Activated CD4-positive, alpha-beta T cell treated with anti-CD3 and anti-CD28 coated beads, Interleukin-2, amount 10 ng/mL, durations not matched to agents 7 days and 5 days (primary cell): ENCODE measurements around the gene CASTOR2. TPM values are rescaled to one million over a fixed set of nuclear protein-coding genes. Genes with fewer than 3 reads are reported as not detected.
A peak's percentile ranks its signal among the peaks of the same experiment; 100 is the strongest.
"Not testable (repeated sequence)": the region's sequence is repeated elsewhere in the genome, so short reads cannot be mapped to it uniquely, and the experiment has no call there.

Source experiments
- CTCF ChIA-PET: fragments of 350-600 bp; sonication (Branson Sonifier 250); formaldehyde crosslinking; loops from one replicate; lab custom pipeline; 2021; ENCODE audit warnings: antibody characterized with exemption; lab: Charles Lee
- POLR2A ChIA-PET: fragments of 350-600 bp; sonication (Branson Sonifier 250); formaldehyde crosslinking; loops from one replicate; lab custom pipeline; 2021; ENCODE audit warnings: antibody characterized with exemption; lab: Charles Lee
- DNase-seq: peaks from one replicate; pipeline ENCODE4 v3.0.0-alpha.2; 2020
- H3K27ac Mint-ChIP-seq: one replicate; pipeline ENCODE4 v1.8.0; 2021; ENCODE audit warnings: mild to moderate bottlenecking, moderate library complexity, mixed read lengths
- H3K27me3 Mint-ChIP-seq: one replicate; pipeline ENCODE4 v1.8.0; 2021; ENCODE audit warnings: mixed read lengths
- H3K36me3 Mint-ChIP-seq: one replicate; pipeline ENCODE4 v1.8.0; 2021; ENCODE audit warnings: low read depth, mixed read lengths
- H3K4me1 Mint-ChIP-seq: one replicate; pipeline ENCODE4 v1.8.0; 2021; ENCODE audit warnings: mixed read lengths
- H3K4me3 Mint-ChIP-seq: one replicate; pipeline ENCODE4 v1.8.0; 2021; ENCODE audit warnings: mild to moderate bottlenecking, moderate library complexity, mixed read lengths
- H3K9me3 Mint-ChIP-seq: one replicate; pipeline ENCODE4 v1.8.0; 2021; ENCODE audit warnings: mixed read lengths
- total RNA-seq, 2 experiments: library from RNA; stranded (reverse); gene quantifications; one replicate each; pipeline ENCODE4 v1.2.3, GENCODE V29; 2021

Gene CASTOR2
- total RNA-seq, 2 experiments from 2014 or later: 2.5 to 2.6 TPM

- DNase-seq, POLR2A ChIA-PET, H3K27me3 Mint-ChIP-seq, CTCF ChIA-PET, H3K9me3 Mint-ChIP-seq, H3K36me3 Mint-ChIP-seq: not testable (repeated sequence)
- peak overlapping the region; percentile 94 for H3K4me3 Mint-ChIP-seq
- H3K27ac Mint-ChIP-seq: peak overlapping the region; percentile 93
- H3K4me1 Mint-ChIP-seq: peaks cover 12% of the 10 kb centered on the region
Measured at GRCh38 chr7:75074262-75074641, 109.7 kb downstream of the CASTOR2 start.

Other genes starting within 250 kb of the CASTOR2 start
- gene NCF1, start 190.7 kb upstream of the CASTOR2 start, total RNA-seq: 1 to 10 TPM; 2.4 to 2.6 TPM
- 10 to 100 TPM in 1 of 2 experiments, 1 to 10 TPM in 1; 9.9 to 13.7 TPM for gene GTF2IRD2, start 113.1 kb upstream of the CASTOR2 start, total RNA-seq
- gene RCC1L, start 109.1 kb downstream of the CASTOR2 start, total RNA-seq: 10 to 100 TPM; 30.2 to 36.7 TPM
- 10 to 100 TPM; 21.8 to 23.9 TPM for gene GTF2IRD2B, start 127.9 kb downstream of the CASTOR2 start, total RNA-seq